B cell (primary cell): ENCODE data around the gene KCNS1. TPM values are rescaled to one million over a fixed set of nuclear protein-coding genes. Genes with fewer than 3 reads are reported as not detected.

Source experiments
- ATAC-seq: fragments of 200-7000 bp; cut with Tn5 transposase; one replicate; pipeline ENCODE4 v1.10.0; 2021; ENCODE audit warnings: low read depth, mild to moderate bottlenecking, moderate number of reproducible peaks, moderate library complexity
- CTCF ChIA-PET: fragments of 350-600 bp; sonication (Branson Sonifier 250); formaldehyde crosslinking; loops from one replicate; lab custom pipeline; 2021; ENCODE audit warnings: antibody characterized with exemption, inconsistent platforms; lab: Charles Lee
- POLR2A ChIA-PET: fragments of 350-600 bp; sonication (Branson Sonifier 250); formaldehyde crosslinking; loops from one replicate; lab custom pipeline; 2021; ENCODE audit warnings: antibody characterized with exemption; lab: Charles Lee
- DNase-seq: peaks from one replicate; pipeline ENCODE4 v3.0.0; 2013
- H2AFZ ChIP-seq: 2 replicates; pipeline ENCODE4 v1.6.1; 2012; ENCODE audit warnings: mild to moderate bottlenecking, low read depth, low read length; ENCODE audit not compliant: insufficient read depth, poor library complexity, severe bottlenecking
- H3K27ac ChIP-seq, 2 donors: 1 replicate in 1 of 2; 2 replicates in 1 of 2; pipeline ENCODE4 v1.5.1; 2012 to 2013; ENCODE audit warnings: low read length in 2 of 2, mild to moderate bottlenecking in 2 of 2, moderate library complexity in 1 of 2
- H3K27me3 ChIP-seq, 4 experiments: fragments of 200-600 bp in 1 of 4; sonication (generic) in 1 of 4; replicated peaks in 1 of 4; 1 replicate in 2 of 4; 2 replicates in 2 of 4; pipeline versions ENCODE4 v1.6.1 to v1.7.0; 2013 to 2016; ENCODE audit warnings: low read length in 3 of 4, mild to moderate bottlenecking in 2 of 4, mixed read lengths in 1 of 4, moderate library complexity in 1 of 4; ENCODE audit not compliant: insufficient read depth in 4 of 4, control insufficient read depth in 3 of 4; ENCODE audit errors: control extremely low read depth in 1 of 4
- H3K36me3 ChIP-seq, 2 experiments: replicated peaks in 1 of 2; 1 replicate in 1 of 2; 2 replicates in 1 of 2; pipeline versions ENCODE4 v1.6.1 to v1.7.1; 2013; ENCODE audit warnings: low read length in 1 of 2; ENCODE audit not compliant: insufficient read depth in 2 of 2, control insufficient read depth in 1 of 2; ENCODE audit errors: control extremely low read depth in 1 of 2, extremely low read depth in 1 of 2
- H3K4me1 ChIP-seq, 2 donors: fragments of 200-600 bp in 1 of 2; sonication (generic) in 1 of 2; 1 replicate in 1 of 2; 2 replicates in 1 of 2; pipeline versions ENCODE4 v1.5.1 to v1.6.1; 2013 to 2017; ENCODE audit warnings: low read length in 2 of 2; ENCODE audit not compliant: control insufficient read depth in 2 of 2, insufficient read depth in 2 of 2
- H3K4me2 ChIP-seq: replicated peaks from 2 replicates; pipeline ENCODE3; 2012; ENCODE audit warnings: mild to moderate bottlenecking, low read depth, low read length; ENCODE audit not compliant: poor library complexity, severe bottlenecking
- H3K4me3 ChIP-seq, 5 experiments: fragments of 200-600 bp in 1 of 5; sonication (generic) in 1 of 5; 1 replicate in 3 of 5; 2 replicates in 2 of 5; pipeline versions ENCODE4 v1.5.1 to v1.7.0; 2011 to 2016; ENCODE audit warnings: low read length in 4 of 5, mild to moderate bottlenecking in 4 of 5, low read depth in 2 of 5, control low read depth in 1 of 5, moderate library complexity in 1 of 5; ENCODE audit not compliant: insufficient read depth in 1 of 5; ENCODE audit errors: control extremely low read depth in 1 of 5, extremely low read depth in 1 of 5
- H3K79me2 ChIP-seq: fragments of 200-600 bp; sonication (generic); one replicate; pipeline ENCODE4 v1.6.0; 2016; ENCODE audit warnings: low read length; ENCODE audit not compliant: control insufficient read depth, insufficient read depth
- H3K9ac ChIP-seq: fragments of 200-600 bp; sonication (generic); 2 replicates; pipeline ENCODE4 v1.6.1; 2017; ENCODE audit warnings: mild to moderate bottlenecking, low read length, moderate library complexity
- H3K9me3 ChIP-seq, 3 donors: one replicate each; pipeline versions ENCODE4 v1.6.1 to v1.7.1; 2013; ENCODE audit warnings: low read length in 2 of 3; ENCODE audit not compliant: control insufficient read depth in 2 of 3, insufficient read depth in 1 of 3; ENCODE audit errors: control extremely low read depth in 1 of 3
- H4K20me1 ChIP-seq: 2 replicates; pipeline ENCODE4 v1.6.0; 2012; ENCODE audit warnings: mild to moderate bottlenecking, low read length; ENCODE audit not compliant: insufficient read depth, control insufficient read depth, poor library complexity, severe bottlenecking
- H3K27ac Mint-ChIP-seq: one replicate; pipeline ENCODE4 v1.8.0; 2021; ENCODE audit warnings: mixed read lengths
- H3K27me3 Mint-ChIP-seq: one replicate; pipeline ENCODE4 v1.8.0; 2021; ENCODE audit warnings: mixed read lengths
- H3K4me1 Mint-ChIP-seq: one replicate; pipeline ENCODE4 v1.8.0; 2021; ENCODE audit warnings: mixed read lengths
- H3K4me3 Mint-ChIP-seq: one replicate; pipeline ENCODE4 v1.8.0; 2021; ENCODE audit warnings: mixed read lengths
- H3K9me3 Mint-ChIP-seq: one replicate; pipeline ENCODE4 v1.8.0; 2022; ENCODE audit warnings: mixed read lengths; ENCODE audit not compliant: insufficient read depth
- CTCF ChIP-seq: fragments of 200-600 bp; IDR thresholded peaks from one replicate; pipeline ENCODE4 v1.8.0; 2022; ENCODE audit warnings: antibody characterized with exemption, mild to moderate bottlenecking
- EZH2 ChIP-seq: IDR thresholded peaks from 2 replicates; pipeline ENCODE4 v1.6.1; 2012; ENCODE audit warnings: borderline replicate concordance, low read depth, mild to moderate bottlenecking, moderate library complexity, low read length; ENCODE audit not compliant: insufficient read depth, poor library complexity, severe bottlenecking
- WGBS: methylation state at CpG from one replicate; pipeline ENCODE4 v1.1.5; 2013; ENCODE audit warnings: missing lambda C conversion rate; ENCODE audit not compliant: insufficient coverage; 5-methylcytosine and 5-hydroxymethylcytosine counted together
- intact Hi-C: fragments of 100-400 bp; cut with micrococcal nuclease; formaldehyde crosslinking; loops from one replicate; pipeline ENCODE4 v1.10.0; 2022
- polyA plus RNA-seq: library from polyadenylated mRNA; depleted of rRNA; stranded (reverse); fragments of >200 nt; gene quantifications from 2 replicates; pipeline ENCODE4 v1.2.3, GENCODE V29; 2012
- total RNA-seq, 2 donors: library from RNA; stranded (reverse); fragments of 120-200 nt in 1 of 2; gene quantifications; 1 replicate in 1 of 2; 2 replicates in 1 of 2; pipeline versions ENCODE4 v1.2.3 to v1.2.4, GENCODE V29; 2013 to 2022

KCNS1 gene
- total and polyA plus RNA-seq, 2 donors (not counting 1 experiment from before 2014, with no cell fraction given) = 0.04 TPM; not detected in 1

GRCh38 chr20:45095805-45096238, 5.1 kb downstream of the KCNS1 start:
- no peaks in the 10 kb centered on the region for H3K79me2 ChIP-seq
- ATAC-seq (peak; percentile 56), DNase-seq (peak; percentile 78)
- peak overlapping the region; percentile 19 for H3K4me3 Mint-ChIP-seq
- intact Hi-C loops = loop anchor here (1.0 to 5.0 kb wide), 4 partner anchors 52 to 349 kb away; partner anchors contain the start of genes KCNK15 and PABPC1L
- no peak overlapping the region for H2AFZ ChIP-seq
- H3K9me3 Mint-ChIP-seq = no peaks in the 10 kb centered on the region
- no peak overlapping the region for H3K9ac ChIP-seq
- no peaks in the 10 kb centered on the region for H3K36me3 ChIP-seq
- H3K4me3 ChIP-seq = no peak overlapping the region
- H3K4me2 ChIP-seq = peak overlapping the region; percentile 32
- H3K27me3 Mint-ChIP-seq = peaks cover 31% of the 10 kb centered on the region
- WGBS = 6% methylated on average over 3 of the region's 7 CpGs
- ChIA-PET POLR2A (interaction anchor here (0.6 to 0.7 kb wide), 2 partner anchors 52 to 208 kb away, joined by 3 to 4 read pairs; no protein-coding TSS in a partner anchor), CTCF (interaction anchor here (0.6 to 7.5 kb wide), 47 partner anchors 10 to 676 kb away, joined by 3 to 134 read pairs (median 5); partner anchors contain the start of gene WFDC5)
- no peak overlapping the region for H3K27ac Mint-ChIP-seq
- H3K4me1 ChIP-seq = peaks cover 20 to 21% of the 10 kb centered on the region in 2 donors
- H3K27me3 ChIP-seq = peaks cover 0 to 43% (median 25%) of the 10 kb centered on the region in 4 experiments
- peaks cover 0 to 8% (median 0%) of the 10 kb centered on the region in 3 donors for H3K9me3 ChIP-seq
- no peaks in the 10 kb centered on the region for H4K20me1 ChIP-seq
- TF ChIP-seq CTCF (peak; percentile 85), EZH2 (no peak)
- H3K4me1 Mint-ChIP-seq = peaks cover 15% of the 10 kb centered on the region
- H3K27ac ChIP-seq = no peak overlapping the region
